Activated CD4-positive, alpha-beta T cell treated with anti-CD3 and anti-CD28 coated beads, Interleukin-2, amount 10 ng/mL, durations not matched to agents 24 days and 14 days (primary cell): ENCODE results near the gene BCAS1. TPM values are rescaled to one million over a fixed set of nuclear protein-coding genes. Genes with fewer than 3 reads are reported as not detected.

ENCODE experiments used
- DNase-seq: peaks from one replicate; pipeline ENCODE4 v3.0.0; 2022
- H3K27ac Mint-ChIP-seq: one replicate; pipeline ENCODE4 v1.8.0; 2022; ENCODE audit warnings: mild to moderate bottlenecking, mixed read lengths
- H3K27me3 Mint-ChIP-seq: one replicate; pipeline ENCODE4 v1.8.0; 2022; ENCODE audit warnings: mixed read lengths
- H3K36me3 Mint-ChIP-seq: one replicate; pipeline ENCODE4 v1.8.0; 2022; ENCODE audit warnings: low read depth, mild to moderate bottlenecking, mixed read lengths
- H3K4me1 Mint-ChIP-seq: one replicate; pipeline ENCODE4 v1.8.0; 2021; ENCODE audit warnings: mixed read lengths
- H3K4me3 Mint-ChIP-seq: one replicate; pipeline ENCODE4 v1.8.0; 2022; ENCODE audit warnings: mild to moderate bottlenecking, moderate library complexity, mixed read lengths
- H3K9me3 Mint-ChIP-seq: one replicate; pipeline ENCODE4 v1.8.0; 2021; ENCODE audit warnings: mixed read lengths
- intact Hi-C: fragments of 100-400 bp; cut with micrococcal nuclease; formaldehyde crosslinking; loops from one replicate; pipeline ENCODE4 v1.15.1; 2023
- total RNA-seq: library from RNA; stranded (reverse); gene quantifications from 2 replicates; pipeline ENCODE4 v1.2.3, GENCODE V29; 2022

Gene BCAS1
- total RNA-seq, 1 donor from 2014 or later = not detected

- H3K27ac Mint-ChIP-seq = no peak overlapping the region
Observed at GRCh38 chr20:54107600-54108325, 37.4 kb upstream of the BCAS1 start.

GRCh38 chr20:54107181-54107580, 36.8 kb upstream of the BCAS1 start:
- H3K9me3 Mint-ChIP-seq = no peaks in the 10 kb centered on the region
- no peak for DNase-seq
- peaks cover 5% of the 10 kb centered on the region for H3K27me3 Mint-ChIP-seq
- H3K4me3 Mint-ChIP-seq = no peak overlapping the region
- no peak overlapping the region for H3K27ac Mint-ChIP-seq
- H3K4me1 Mint-ChIP-seq = peaks cover 7% of the 10 kb centered on the region
- no peaks in the 10 kb centered on the region for H3K36me3 Mint-ChIP-seq
- intact Hi-C loops = no loop called here

More at GRCh38 chr20:54107600-54108325, 37.4 kb upstream of the BCAS1 start:
- no peak overlapping the region for H3K4me3 Mint-ChIP-seq
- H3K9me3 Mint-ChIP-seq = no peaks in the 10 kb centered on the region
- no peaks in the 10 kb centered on the region for H3K36me3 Mint-ChIP-seq
- DNase-seq = no peak
- intact Hi-C loops = no loop called here
- H3K27me3 Mint-ChIP-seq = peaks cover 5% of the 10 kb centered on the region
- peaks cover 7% of the 10 kb centered on the region for H3K4me1 Mint-ChIP-seq

- Mint-ChIP-seq H3K9me3 (no peaks in the 10 kb centered on the region), H3K27ac (no peak overlapping the region), H3K4me3 (no peak overlapping the region), H3K4me1 (peaks cover 7% of the 10 kb centered on the region), H3K36me3 (no peaks in the 10 kb centered on the region), H3K27me3 (peaks cover 5% of the 10 kb centered on the region)
- no peak for DNase-seq
- intact Hi-C loops = no loop called here
Observed at GRCh38 chr20:54106162-54106561, 35.8 kb upstream of the BCAS1 start.

GRCh38 chr20:54105653-54106052, 35.3 kb upstream of the BCAS1 start:
- H3K36me3 Mint-ChIP-seq = no peaks in the 10 kb centered on the region
- peaks cover 7% of the 10 kb centered on the region for H3K4me1 Mint-ChIP-seq
- intact Hi-C loops = no loop called here
- no peak overlapping the region for H3K27ac Mint-ChIP-seq
- no peak for DNase-seq
- H3K27me3 Mint-ChIP-seq = peaks cover 5% of the 10 kb centered on the region
- H3K4me3 Mint-ChIP-seq = no peak overlapping the region
- no peaks in the 10 kb centered on the region for H3K9me3 Mint-ChIP-seq

- Mint-ChIP-seq H3K4me3 (no peak overlapping the region), H3K27me3 (peaks cover 5% of the 10 kb centered on the region), H3K27ac (no peak overlapping the region)
Observed at GRCh38 chr20:54104781-54105180, 34.4 kb upstream of the BCAS1 start.

GRCh38 chr20:54103762-54104600, 33.6 kb upstream of the BCAS1 start:
- no peak for DNase-seq
- no peak overlapping the region for H3K27ac Mint-ChIP-seq
- no peaks in the 10 kb centered on the region for H3K36me3 Mint-ChIP-seq
- H3K9me3 Mint-ChIP-seq = no peaks in the 10 kb centered on the region
- H3K4me1 Mint-ChIP-seq = peaks cover 4% of the 10 kb centered on the region
- H3K27me3 Mint-ChIP-seq = peaks cover 5% of the 10 kb centered on the region
- H3K4me3 Mint-ChIP-seq = no peak overlapping the region
- intact Hi-C loops = loop anchor here (1.0 kb wide), 1 partner anchor 95 kb away; no protein-coding TSS in a partner anchor

More at GRCh38 chr20:54104781-54105180, 34.4 kb upstream of the BCAS1 start:
- Mint-ChIP-seq H3K36me3 (no peaks in the 10 kb centered on the region), H3K9me3 (no peaks in the 10 kb centered on the region), H3K4me1 (peaks cover 4% of the 10 kb centered on the region)
- DNase-seq = no peak
- intact Hi-C loops = no loop called here

- Mint-ChIP-seq H3K4me1 (peaks cover 4% of the 10 kb centered on the region), H3K27me3 (peaks cover 9% of the 10 kb centered on the region), H3K9me3 (no peaks in the 10 kb centered on the region), H3K36me3 (no peaks in the 10 kb centered on the region), H3K4me3 (no peak overlapping the region), H3K27ac (no peak overlapping the region)
- DNase-seq = peak; percentile 92
- intact Hi-C loops = loop anchor here (1.0 kb wide), 1 partner anchor 96 kb away; no protein-coding TSS in a partner anchor
Observed at GRCh38 chr20:54103067-54103761, 32.8 kb upstream of the BCAS1 start.

GRCh38 chr20:54102543-54102942, 32.1 kb upstream of the BCAS1 start:
- no peaks in the 10 kb centered on the region for H3K9me3 Mint-ChIP-seq
- intact Hi-C loops = no loop called here
- peaks cover 4% of the 10 kb centered on the region for H3K4me1 Mint-ChIP-seq
- no peak overlapping the region for H3K4me3 Mint-ChIP-seq
- H3K27ac Mint-ChIP-seq = no peak overlapping the region
- no peak for DNase-seq
- H3K36me3 Mint-ChIP-seq = no peaks in the 10 kb centered on the region
- H3K27me3 Mint-ChIP-seq = peaks cover 11% of the 10 kb centered on the region

GRCh38 chr20:54100563-54100962, 30.2 kb upstream of the BCAS1 start:
- no peaks in the 10 kb centered on the region for H3K36me3 Mint-ChIP-seq
- intact Hi-C loops = no loop called here
- peaks cover 4% of the 10 kb centered on the region for H3K4me1 Mint-ChIP-seq
- no peak for DNase-seq
- no peak overlapping the region for H3K4me3 Mint-ChIP-seq
- H3K9me3 Mint-ChIP-seq = no peaks in the 10 kb centered on the region
- H3K27me3 Mint-ChIP-seq = peaks cover 10% of the 10 kb centered on the region
- no peak overlapping the region for H3K27ac Mint-ChIP-seq

GRCh38 chr20:54099894-54100293, 29.5 kb upstream of the BCAS1 start:
- Mint-ChIP-seq H3K9me3 (no peaks in the 10 kb centered on the region), H3K36me3 (no peaks in the 10 kb centered on the region), H3K27me3 (peaks cover 10% of the 10 kb centered on the region), H3K4me1 (no peaks in the 10 kb centered on the region), H3K4me3 (no peak overlapping the region), H3K27ac (no peak overlapping the region)
- no peak for DNase-seq
- intact Hi-C loops = no loop called here

GRCh38 chr20:54098047-54098446, 27.7 kb upstream of the BCAS1 start:
- H3K9me3 Mint-ChIP-seq = no peaks in the 10 kb centered on the region
- H3K4me3 Mint-ChIP-seq = no peak overlapping the region
- intact Hi-C loops = no loop called here
- H3K27me3 Mint-ChIP-seq = peaks cover 9% of the 10 kb centered on the region
- H3K4me1 Mint-ChIP-seq = no peaks in the 10 kb centered on the region
- H3K27ac Mint-ChIP-seq = no peak overlapping the region
- no peak for DNase-seq
- H3K36me3 Mint-ChIP-seq = no peaks in the 10 kb centered on the region

GRCh38 chr20:54097236-54097529, 26.8 kb upstream of the BCAS1 start:
- intact Hi-C loops = loop anchor here (2.0 kb wide), 1 partner anchor 552 kb away; no protein-coding TSS in a partner anchor

GRCh38 chr20:54095824-54096223, 25.4 kb upstream of the BCAS1 start:
- no peak for DNase-seq
- H3K27ac Mint-ChIP-seq = no peak overlapping the region
- no peaks in the 10 kb centered on the region for H3K9me3 Mint-ChIP-seq

More at GRCh38 chr20:54097236-54097529, 26.8 kb upstream of the BCAS1 start:
- no peak overlapping the region for H3K27ac Mint-ChIP-seq
- no peaks in the 10 kb centered on the region for H3K9me3 Mint-ChIP-seq
- no peaks in the 10 kb centered on the region for H3K4me1 Mint-ChIP-seq
- no peak overlapping the region for H3K4me3 Mint-ChIP-seq
- H3K27me3 Mint-ChIP-seq = peaks cover 13% of the 10 kb centered on the region
- no peak for DNase-seq
- no peaks in the 10 kb centered on the region for H3K36me3 Mint-ChIP-seq

GRCh38 chr20:54094268-54094580, 23.8 kb upstream of the BCAS1 start:
- no peaks in the 10 kb centered on the region for H3K36me3 Mint-ChIP-seq
- no peak overlapping the region for H3K27ac Mint-ChIP-seq
- H3K4me1 Mint-ChIP-seq = no peaks in the 10 kb centered on the region
- intact Hi-C loops = no loop called here
- H3K9me3 Mint-ChIP-seq = no peaks in the 10 kb centered on the region
- H3K27me3 Mint-ChIP-seq = peaks cover 21% of the 10 kb centered on the region
- H3K4me3 Mint-ChIP-seq = no peak overlapping the region
- DNase-seq = no peak

More at GRCh38 chr20:54095824-54096223, 25.4 kb upstream of the BCAS1 start:
- Mint-ChIP-seq H3K36me3 (no peaks in the 10 kb centered on the region), H3K4me3 (no peak overlapping the region), H3K4me1 (no peaks in the 10 kb centered on the region), H3K27me3 (peaks cover 18% of the 10 kb centered on the region)
- intact Hi-C loops = loop anchor here (1.0 to 2.0 kb wide), 2 partner anchors 103 to 553 kb away; no protein-coding TSS in a partner anchor
